Fibroblast of the aortic adventitia (primary cell): ENCODE data around the gene CCDC91. TPM values are rescaled to one million over a fixed set of nuclear protein-coding genes. Genes with fewer than 3 reads are reported as not detected.
A peak's percentile ranks its signal among the peaks of the same experiment; 100 is the strongest.

Source experiments
- DNase-seq: peaks from one replicate; pipeline ENCODE4 v3.0.0-alpha.2; 2010; ENCODE audit warnings: low read depth
- H3K4me3 ChIP-seq: 2 replicates; pipeline ENCODE4 v1.5.1; 2011; ENCODE audit warnings: low read depth, mild to moderate bottlenecking, control low read depth, low read length, moderate library complexity
- total RNA-seq: library from RNA; depleted of rRNA; stranded (reverse); fragments of >200 nt; gene quantifications from 2 replicates; pipeline ENCODE4 v1.2.3, GENCODE V29; 2012; ENCODE audit warnings: low replicate concordance
- TF ChIP-seq, protein P1 (sequence below): IDR thresholded peaks from 2 replicates; pipeline ENCODE4 v1.5.1; 2011; ENCODE audit warnings: mild to moderate bottlenecking, low read length, control low read depth, inconsistent platforms; ENCODE audit not compliant: insufficient read depth

CCDC91 gene
- total RNA-seq, 1 donor: 37.4 TPM

DNA sequence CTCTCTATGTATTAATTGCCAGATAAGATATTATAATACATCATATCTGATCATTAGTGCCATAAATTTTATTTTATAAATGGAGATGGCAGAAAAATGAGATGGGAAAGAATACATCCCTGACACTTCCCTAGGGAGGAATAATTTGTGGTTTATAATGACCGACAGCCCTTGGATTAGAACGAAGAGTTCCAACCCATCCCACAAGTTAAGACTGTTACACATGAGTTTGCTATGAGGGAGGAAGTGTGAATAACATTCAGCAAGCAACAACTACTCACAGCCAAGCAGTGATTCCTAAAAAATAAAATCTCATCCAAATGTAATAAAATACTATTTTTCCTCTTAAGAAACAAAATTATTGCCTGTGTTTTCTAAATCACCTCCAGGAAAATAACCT, 299.0 kb downstream of the CCDC91 start:
- H3K4me3 ChIP-seq: no peak overlapping the region
- TF ChIP-seq, protein P1, sequence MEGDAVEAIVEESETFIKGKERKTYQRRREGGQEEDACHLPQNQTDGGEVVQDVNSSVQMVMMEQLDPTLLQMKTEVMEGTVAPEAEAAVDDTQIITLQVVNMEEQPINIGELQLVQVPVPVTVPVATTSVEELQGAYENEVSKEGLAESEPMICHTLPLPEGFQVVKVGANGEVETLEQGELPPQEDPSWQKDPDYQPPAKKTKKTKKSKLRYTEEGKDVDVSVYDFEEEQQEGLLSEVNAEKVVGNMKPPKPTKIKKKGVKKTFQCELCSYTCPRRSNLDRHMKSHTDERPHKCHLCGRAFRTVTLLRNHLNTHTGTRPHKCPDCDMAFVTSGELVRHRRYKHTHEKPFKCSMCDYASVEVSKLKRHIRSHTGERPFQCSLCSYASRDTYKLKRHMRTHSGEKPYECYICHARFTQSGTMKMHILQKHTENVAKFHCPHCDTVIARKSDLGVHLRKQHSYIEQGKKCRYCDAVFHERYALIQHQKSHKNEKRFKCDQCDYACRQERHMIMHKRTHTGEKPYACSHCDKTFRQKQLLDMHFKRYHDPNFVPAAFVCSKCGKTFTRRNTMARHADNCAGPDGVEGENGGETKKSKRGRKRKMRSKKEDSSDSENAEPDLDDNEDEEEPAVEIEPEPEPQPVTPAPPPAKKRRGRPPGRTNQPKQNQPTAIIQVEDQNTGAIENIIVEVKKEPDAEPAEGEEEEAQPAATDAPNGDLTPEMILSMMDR: no peak
- peak; percentile 56 for DNase-seq

DNA sequence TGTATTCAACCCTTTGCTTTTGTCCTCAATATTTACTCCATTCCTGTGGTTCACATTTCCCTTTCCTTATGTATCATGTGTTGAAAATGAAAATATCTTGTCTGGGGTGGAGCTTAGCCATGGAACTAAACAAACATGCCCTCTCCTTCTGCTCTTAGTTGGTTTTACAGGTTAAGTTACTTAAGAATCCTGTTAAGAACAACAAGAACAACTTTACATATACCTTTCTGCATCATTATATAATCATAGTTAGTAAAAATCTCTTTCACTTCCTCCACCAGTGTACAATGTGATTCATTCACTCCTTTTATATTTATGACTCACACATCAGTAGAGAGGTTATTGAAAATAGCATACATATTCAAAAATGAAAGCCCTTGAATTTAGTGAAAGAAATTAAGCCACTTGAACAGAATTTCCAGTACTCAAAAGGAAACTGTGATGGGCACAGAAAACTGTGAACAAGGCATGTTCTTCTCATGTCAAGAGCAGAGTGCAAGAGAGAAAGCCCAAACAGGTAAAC, 307.7 kb downstream of the CCDC91 start:
- TF ChIP-seq, protein P1: no peak
- H3K4me3 ChIP-seq: no peak overlapping the region
- peak; percentile 50 for DNase-seq

DNA sequence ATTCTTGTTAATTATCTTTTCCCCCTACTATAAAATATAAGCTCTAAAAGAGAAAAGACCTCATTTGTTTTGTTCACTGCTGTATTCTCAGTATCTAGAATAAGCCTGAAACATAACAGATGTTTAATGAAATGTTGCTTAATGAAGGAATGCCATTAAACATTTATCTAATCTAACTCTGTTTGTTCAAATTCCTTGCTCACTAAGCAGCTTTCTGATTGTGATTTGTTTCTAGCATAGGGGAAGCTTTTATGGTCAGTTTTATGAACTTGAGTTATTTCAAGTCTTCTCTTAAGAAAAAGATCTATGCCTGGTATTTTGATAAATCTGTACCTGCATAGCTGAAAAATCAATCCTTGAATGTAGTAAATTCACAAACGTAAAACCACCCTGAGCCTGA, 308.6 kb downstream of the CCDC91 start:
- H3K4me3 ChIP-seq: no peak overlapping the region
- peak; percentile 48 for DNase-seq
- TF ChIP-seq, protein P1: no peak

DNA sequence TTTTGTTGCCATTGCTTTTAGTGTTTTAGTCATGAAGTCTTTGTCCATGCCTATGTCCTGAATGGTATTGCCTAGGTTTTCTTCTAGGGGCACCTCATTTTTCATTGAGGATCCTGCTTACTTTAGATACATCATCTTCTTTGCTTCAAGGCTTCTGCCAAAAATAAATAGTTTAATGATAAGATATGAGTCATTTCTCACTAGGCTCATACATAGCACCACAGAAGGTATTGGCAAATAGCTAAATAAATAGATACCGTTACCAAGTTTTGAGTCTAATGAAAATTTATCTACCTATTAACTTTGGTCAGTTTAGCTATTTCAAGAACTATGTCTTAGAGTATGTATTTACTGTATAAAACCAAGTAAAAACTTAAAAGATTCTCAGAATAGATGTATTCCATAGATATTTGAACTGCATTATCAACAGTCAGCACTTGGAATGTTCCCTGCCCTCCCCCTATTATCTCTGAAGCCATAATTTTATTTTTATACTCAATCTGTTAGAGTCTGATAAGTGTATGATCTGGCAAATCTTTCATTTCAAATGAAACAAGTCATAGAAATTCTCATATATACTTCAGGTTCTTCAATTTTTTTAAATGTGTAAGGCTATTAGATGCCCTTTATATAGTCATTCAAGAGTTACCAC, 310.2 kb downstream of the CCDC91 start:
- TF ChIP-seq, protein P1: no peak
- DNase-seq: peak; percentile 65
- H3K4me3 ChIP-seq: no peak overlapping the region

DNA sequence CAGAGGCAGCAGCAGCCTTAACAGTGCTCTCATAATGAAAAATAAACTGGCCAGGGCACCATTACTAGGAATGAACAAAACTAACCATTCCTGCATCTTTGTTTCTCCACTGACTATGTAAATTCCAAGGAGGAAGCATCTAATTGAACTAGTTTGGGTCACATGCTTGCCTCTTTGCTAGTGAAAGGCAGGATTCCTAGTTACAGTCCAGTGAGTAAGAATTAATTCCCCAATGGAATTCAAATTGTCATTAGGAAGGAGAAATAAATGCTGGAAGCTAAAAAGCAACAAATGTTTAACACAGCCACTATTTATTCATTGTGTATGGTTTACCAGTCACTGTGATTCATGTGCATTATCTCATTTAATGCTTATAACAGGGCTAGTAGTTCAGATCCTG, 316.0 kb downstream of the CCDC91 start:
- H3K4me3 ChIP-seq: no peak overlapping the region
- TF ChIP-seq, protein P1: no peak
- DNase-seq: no peak

DNA sequence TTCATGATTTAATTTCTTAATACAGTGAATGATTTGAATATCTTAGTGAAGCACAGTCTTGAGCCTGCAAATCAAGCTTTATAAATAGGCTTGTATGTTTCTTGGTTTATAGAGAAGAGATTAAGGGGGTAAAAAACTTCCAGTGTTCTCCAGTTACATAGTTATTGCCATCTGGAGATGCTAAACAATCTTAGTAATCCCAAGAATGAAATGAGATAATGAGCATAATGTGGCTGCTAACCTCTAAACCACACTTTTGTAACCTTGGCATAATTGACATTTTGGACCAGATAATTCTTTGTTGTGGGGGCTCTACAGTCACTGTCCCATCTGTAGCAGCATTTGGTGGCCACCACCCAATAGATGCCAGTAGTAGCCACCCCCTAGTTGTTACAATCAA, 316.8 kb downstream of the CCDC91 start:
- DNase-seq: peak; percentile 67
- no peak overlapping the region for H3K4me3 ChIP-seq
- TF ChIP-seq, protein P1: no peak

DNA sequence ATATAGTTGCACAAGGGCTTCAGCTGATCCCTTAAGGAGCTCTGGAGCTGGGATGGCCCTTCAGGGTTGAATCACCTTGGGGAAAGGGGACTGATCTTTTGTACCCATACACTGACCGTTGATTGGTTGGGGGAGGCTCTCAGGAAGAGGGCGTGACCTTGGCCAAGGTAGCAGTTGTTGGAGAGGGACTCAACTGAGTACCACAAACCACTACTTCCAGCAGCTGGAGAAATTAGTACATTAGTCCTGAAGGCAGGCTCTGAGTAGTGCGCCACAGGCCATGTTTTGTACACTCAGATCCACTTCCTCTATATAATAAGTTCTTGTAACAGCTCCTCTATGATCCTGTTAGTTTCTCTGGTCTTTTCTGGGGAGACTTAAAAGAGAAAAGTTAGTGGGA, 317.6 kb downstream of the CCDC91 start:
- no peak overlapping the region for H3K4me3 ChIP-seq
- DNase-seq: no peak
- TF ChIP-seq, protein P1: no peak
